AG04449 (cell line): ENCODE data around the gene ZG16B.

Experiments
- CTCF ChIA-PET: fragments of 350-600 bp; formaldehyde crosslinking; extraction: SDS; loops from one replicate; lab custom pipeline; 2021; ENCODE audit warnings: antibody characterized with exemption; lab: Yijun Ruan, JAX
- POLR2A ChIA-PET: fragments of 400-600, 350-600 bp; formaldehyde crosslinking; extraction: SDS; loops from one replicate; lab custom pipeline; 2020; ENCODE audit warnings: antibody characterized with exemption, inconsistent platforms; lab: Yijun Ruan, JAX
- DNase-seq: peaks from one replicate; pipeline ENCODE4 v3.0.0-alpha.2; 2010; ENCODE audit warnings: low read depth, low spot score
- H3K4me3 ChIP-seq: 2 replicates; pipeline ENCODE4 v1.5.1; 2011; ENCODE audit warnings: low read depth, mild to moderate bottlenecking, control low read depth, low read length
- TF ChIP-seq, protein P1 (sequence below): IDR thresholded peaks from one replicate; pipeline ENCODE4 v1.5.1; 2011; ENCODE audit warnings: mild to moderate bottlenecking, moderate library complexity, low read length, control low read depth, inconsistent platforms; ENCODE audit not compliant: insufficient read depth; ENCODE audit errors: missing control alignments

ZG16B gene

DNA sequence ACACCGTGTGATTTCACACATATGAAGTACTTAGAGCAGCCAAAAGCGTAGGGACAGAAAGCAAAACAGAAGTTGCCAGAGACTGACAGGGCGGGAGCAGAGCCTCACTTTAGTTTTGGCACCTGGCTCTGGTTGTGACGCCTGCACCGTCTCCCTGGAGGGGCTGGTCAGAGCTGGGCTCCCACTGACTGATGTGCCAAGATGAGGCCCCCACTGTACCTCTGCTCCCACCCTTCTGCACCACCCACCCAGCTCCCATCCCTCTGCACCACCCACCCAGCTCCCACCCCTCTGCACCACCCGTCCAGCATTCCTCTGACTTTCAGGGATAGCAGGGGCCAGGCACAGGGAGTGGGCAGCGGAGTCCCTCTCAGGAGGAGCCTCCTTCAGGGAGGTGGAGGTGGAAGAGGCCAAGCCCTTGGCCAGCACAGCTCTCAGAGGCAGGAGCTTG, 16.3 kb upstream of the ZG16B start:
- CTCF ChIA-PET: no interaction called here

DNA sequence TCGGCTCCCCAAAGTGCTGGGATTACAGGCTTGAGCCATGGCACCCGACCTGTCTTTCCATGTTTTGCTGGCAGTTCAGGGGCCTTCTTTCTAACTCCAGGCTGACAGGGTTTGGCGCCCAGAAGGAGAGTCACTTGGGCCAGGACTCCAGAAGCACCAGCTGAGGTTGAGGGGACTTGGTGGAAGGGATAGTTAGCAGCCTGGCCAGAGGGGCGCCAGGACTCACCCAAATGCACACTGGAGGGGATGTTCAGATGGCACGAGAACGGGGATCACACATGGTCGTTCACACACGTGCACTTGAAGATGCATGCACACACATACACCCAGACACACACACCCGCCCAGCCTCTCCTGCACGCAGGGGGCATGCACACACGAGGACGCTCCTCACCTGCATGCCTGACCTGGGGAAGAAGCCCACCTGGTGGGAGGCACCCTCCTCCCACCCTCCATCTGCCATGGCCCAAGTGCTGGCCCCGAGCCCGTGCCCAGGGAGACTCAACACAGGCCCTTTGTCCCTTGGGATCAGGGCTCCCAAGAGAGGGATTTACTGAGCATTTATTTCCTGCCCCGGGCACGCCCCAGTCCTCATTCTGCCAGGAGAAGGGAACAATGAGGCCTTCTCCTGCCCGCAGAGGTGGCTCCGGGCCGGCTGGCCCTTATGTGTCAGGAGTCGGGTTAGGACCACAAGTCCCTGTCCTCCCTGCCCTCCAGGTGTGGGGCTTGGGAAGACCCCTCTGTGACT, 15.4 kb upstream of the ZG16B start:
- CTCF ChIA-PET: no interaction called here
- DNase-seq: no peak
- H3K4me3 ChIP-seq: no peak overlapping the region
- POLR2A ChIA-PET: no interaction called here
- TF ChIP-seq, protein P1, sequence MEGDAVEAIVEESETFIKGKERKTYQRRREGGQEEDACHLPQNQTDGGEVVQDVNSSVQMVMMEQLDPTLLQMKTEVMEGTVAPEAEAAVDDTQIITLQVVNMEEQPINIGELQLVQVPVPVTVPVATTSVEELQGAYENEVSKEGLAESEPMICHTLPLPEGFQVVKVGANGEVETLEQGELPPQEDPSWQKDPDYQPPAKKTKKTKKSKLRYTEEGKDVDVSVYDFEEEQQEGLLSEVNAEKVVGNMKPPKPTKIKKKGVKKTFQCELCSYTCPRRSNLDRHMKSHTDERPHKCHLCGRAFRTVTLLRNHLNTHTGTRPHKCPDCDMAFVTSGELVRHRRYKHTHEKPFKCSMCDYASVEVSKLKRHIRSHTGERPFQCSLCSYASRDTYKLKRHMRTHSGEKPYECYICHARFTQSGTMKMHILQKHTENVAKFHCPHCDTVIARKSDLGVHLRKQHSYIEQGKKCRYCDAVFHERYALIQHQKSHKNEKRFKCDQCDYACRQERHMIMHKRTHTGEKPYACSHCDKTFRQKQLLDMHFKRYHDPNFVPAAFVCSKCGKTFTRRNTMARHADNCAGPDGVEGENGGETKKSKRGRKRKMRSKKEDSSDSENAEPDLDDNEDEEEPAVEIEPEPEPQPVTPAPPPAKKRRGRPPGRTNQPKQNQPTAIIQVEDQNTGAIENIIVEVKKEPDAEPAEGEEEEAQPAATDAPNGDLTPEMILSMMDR: no peak

More for the DNA sequence above, 16.3 kb upstream of the ZG16B start:
- POLR2A ChIA-PET: no interaction called here
- TF ChIP-seq, protein P1: no peak
- no peak for DNase-seq
- no peak overlapping the region for H3K4me3 ChIP-seq

DNA sequence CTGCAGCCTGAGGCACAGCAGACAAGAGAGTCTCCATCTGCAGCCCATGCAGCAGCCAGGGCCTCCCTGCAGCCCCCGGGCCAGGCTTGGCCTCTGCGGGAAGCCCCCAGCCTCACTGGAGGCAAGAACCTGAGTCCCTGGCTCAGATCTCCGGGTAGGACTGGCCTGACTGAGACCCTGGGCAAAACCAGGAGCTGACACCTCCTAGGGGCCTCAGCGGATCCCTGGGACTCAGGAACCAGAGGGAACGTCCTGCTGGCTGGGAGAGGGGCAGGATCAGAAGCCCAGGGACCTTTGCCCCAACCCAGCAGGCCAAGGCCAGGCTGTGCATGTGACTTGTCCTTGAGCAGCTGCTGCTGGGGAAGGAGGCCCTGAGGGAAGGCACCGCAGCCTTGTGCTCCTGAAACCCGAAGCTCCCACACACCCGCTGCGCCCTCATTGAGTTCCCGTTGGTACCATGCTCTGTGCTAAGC, 14.8 kb upstream of the ZG16B start:
- TF ChIP-seq, protein P1: no peak
- no peak for DNase-seq
- ChIA-PET CTCF (no interaction called here), POLR2A (no interaction called here)
- no peak overlapping the region for H3K4me3 ChIP-seq

DNA sequence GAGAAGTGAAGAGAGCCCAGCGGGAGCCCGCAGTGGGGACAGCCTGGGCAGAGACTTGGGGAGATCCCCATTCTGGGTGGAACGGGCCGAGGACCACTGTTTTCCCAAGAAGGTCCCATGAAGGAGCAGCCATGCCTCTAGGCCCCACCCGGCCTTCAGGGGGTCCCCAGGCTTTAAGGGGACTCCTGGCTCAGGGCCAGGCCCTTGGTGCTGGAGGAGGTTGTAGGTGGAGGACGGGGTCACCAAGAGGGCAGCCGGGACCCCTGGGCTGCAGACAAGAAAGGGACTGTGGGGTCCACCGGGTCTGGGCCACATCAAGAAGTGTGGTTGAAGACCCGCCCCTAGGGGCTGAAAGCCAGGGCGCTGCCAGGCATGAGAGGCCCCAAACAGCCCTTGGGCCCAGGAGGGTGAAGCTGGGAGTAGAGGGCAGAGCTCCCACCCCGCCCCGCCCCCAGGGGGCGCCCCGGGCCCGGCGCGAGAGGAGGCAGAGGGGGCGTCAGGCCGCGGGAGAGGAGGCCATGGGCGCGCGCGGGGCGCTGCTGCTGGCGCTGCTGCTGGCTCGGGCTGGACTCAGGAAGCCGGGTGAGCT, 13.3 kb upstream of the ZG16B start, which contains the start of gene PRSS21:
Gene PRSS21, plus strand, starts transcription at position 487 of the 589 bp plus-strand sequence. Its CDS starts 32 bp downstream, at position 519.
- ChIA-PET CTCF (no interaction called here), POLR2A (no interaction called here)
- no peak within 1 kb of the TSS for H3K4me3 ChIP-seq

DNA sequence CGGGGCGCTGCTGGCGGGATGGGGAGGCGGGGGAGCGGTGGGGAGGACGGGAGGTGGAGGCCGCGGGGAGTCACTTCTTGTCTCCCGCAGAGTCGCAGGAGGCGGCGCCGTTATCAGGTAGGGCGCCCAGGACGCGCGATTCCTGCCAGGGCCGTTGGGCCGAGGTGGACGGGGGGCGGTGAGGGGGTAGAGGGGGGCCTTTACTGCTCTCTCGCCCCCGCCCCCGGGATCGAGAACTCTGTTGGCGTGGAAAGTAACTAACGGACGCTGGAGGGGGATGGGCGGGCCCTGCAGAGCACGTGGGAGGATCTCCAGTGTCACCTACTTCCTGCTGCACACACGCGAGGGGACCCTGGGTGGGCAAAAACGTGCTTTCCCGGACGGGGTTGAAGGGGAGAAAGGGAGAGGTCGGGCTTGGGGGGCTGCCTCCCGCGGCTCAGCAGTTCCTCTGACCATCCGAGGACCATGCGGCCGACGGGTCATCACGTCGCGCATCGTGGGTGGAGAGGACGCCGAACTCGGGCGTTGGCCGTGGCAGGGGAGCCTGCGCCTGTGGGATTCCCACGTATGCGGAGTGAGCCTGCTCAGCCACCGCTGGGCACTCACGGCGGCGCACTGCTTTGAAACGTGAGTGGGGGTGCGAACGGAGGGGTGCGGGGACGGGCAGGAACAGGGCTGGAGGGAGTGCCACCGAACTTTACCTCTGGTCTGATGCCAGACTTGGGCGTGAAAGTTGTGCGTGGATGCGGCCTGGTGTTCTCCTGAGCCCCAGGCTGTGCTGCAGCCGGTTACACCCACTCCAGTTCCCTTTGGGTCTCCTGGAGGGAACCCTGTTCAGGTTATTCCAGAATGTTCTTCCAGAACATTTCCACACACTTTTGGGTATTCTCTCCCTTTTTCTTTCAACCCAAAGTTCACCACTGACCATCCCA, 12.5 kb upstream of the ZG16B start:
- ChIA-PET CTCF (no interaction called here), POLR2A (no interaction called here)
- H3K4me3 ChIP-seq: no peak overlapping the region
- TF ChIP-seq, protein P1: no peak
- DNase-seq: no peak

More for the DNA sequence above, 13.3 kb upstream of the ZG16B start, which contains the start of gene PRSS21:
- TF ChIP-seq, protein P1: no peak
- DNase-seq: no peak
